GM19438 (cell line): Measurements from ENCODE around the gene HPCAL1.

Source experiments
- ATAC-seq: cut with Tn5 transposase; IDR thresholded peaks from one replicate; pipeline ENCODE4 v1.9.1; 2021; ENCODE audit warnings: low read depth; ENCODE audit not compliant: unreplicated experiment

HPCAL1 gene

DNA sequence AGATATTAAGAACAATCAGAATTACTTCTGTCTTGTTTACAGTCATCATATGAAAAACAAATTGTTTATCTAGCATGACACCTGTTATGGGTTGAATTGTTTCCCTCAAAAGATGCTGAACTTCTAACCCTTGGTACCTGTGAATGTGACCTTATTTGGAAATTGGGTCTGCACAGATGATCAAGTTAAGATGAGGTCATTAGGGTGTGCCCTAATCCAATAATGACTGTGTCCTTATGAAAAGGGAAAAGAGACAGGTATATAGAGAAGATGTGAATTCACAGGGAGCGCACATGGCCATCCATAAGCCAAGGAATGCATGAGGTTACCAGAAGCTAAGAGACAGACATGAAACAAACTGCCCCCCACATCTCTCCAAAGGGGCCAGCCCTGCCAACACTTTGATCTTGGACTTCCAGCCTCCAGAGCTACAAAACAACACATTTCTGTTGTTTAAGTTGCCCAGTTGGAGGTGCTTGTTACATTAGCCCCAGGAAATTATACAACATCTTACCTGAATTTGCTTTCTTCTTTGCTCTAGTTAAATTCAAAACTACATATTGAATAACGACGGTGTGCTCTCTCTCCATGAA is 2.3 kb upstream of the HPCAL1 start:
- no peak for ATAC-seq

GRCh38 chr2:10300997-10301940 is 1.4 kb upstream of the HPCAL1 start:
- no peak for ATAC-seq

DNA sequence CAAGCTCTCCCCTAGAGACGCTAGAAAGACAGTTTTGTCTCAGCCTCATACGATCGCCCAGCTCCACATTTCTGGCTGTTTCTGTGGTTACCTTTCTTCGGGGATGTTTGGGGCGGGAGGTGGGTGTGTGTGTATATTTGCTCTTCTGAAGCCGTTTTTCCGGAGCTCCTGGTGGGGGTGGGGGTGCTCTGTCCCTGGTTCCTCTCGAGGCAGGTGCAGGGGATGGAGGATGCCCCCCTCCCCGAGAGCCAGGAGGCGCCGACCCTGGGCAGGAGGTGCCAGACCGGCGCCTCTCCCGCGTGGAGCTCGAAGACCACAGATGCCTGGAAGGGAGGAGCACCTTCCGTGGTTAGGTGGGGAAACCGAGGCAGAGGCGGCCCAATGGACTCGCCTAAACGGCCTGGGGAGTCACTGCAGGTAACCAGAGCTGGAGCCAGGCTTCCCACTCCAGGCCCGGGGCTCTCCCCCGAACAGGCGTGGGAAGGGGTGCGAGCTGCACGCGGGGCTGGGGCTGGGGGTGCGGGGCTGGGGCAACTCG is 694 bp upstream of the HPCAL1 start:
- ATAC-seq: no peak

DNA sequence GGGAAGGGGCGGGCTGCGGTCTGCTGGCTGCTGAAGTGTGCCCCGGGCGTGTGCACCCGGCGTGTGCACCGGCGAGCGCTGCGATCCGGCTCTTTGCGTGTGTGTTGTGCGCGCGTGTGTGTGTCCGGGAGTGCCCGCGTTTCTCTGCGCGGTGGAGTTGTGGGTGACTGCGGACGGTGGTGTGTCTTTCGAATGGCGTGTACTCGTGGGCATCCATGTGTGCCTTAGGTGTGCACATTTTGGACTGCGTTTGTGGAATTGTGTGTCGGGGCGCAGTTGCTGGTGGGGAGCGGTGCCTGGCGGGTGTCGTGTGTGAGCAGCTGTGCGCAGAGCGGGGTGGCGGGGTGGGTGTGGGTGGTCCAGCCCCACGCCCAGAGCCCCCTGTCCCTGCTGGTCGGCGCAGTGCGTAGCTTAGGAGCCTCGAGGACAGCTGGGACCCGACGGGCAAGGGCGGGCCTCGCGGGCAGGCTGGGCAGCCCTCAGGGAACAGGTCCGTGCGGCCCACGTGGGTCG is 533 bp downstream of the HPCAL1 start:
- peak; percentile 7 for ATAC-seq

- ATAC-seq: peak; percentile 15
These were observed 1.1 kb downstream of the HPCAL1 start for GRCh38 chr2:10303694-10304378.

- ATAC-seq: no peak
These were observed 2.0 kb downstream of the HPCAL1 start for GRCh38 chr2:10304458-10305253.

- ATAC-seq: no peak
These were observed 2.5 kb downstream of the HPCAL1 start for GRCh38 chr2:10305254-10305635.

DNA sequence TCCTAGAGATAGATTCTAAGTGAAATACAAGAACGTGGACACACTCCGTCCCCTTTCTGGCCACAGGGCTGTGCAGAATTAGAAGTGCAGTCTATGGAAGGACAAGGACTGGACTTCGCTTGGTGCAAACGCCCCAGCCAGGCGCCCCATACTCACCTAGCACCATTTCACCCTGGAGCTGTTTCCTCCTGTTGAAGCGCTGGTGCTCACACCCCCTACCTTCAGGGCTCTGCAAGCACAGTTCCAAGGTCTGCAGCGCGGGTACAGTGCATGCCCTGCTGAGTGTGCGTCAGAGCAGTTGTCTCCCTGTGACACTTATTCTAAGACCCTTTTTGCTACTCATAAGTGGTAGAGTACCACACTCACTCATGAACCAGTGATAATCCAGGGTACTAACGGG is 3.0 kb downstream of the HPCAL1 start:
- ATAC-seq: no peak

- ATAC-seq: no peak
These were observed 4.3 kb downstream of the HPCAL1 start for GRCh38 chr2:10306901-10307463.

DNA sequence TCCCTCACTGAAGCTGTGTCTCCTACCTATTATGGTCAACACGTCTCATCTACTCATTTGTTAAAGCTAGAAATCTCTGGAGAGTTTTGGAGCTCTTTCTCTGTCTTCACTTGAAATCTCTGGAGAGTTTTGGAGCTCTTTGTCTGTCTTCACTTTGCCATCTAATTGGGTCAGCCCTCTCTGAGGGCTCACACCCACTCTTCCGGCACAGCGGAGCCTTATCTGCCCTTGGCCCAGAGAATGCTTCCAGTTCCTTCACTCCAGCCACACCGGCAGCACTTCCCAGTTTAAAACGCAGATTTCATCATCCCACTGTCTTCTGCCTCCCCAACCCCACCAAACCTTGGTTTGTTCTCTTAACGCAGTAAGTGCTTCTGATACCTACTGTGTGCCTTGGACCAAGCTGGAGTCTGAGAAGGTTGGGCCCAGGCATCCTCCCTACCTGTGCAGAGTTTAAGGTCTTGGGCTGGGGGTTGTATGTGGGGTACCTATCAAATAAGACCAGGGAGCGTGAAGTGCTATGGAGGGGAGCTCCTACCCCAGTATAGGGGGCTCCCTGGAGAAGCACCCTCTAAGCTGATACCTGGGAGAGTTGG is 5.0 kb downstream of the HPCAL1 start:
- no peak for ATAC-seq

GRCh38 chr2:10308866-10309265 is 6.2 kb downstream of the HPCAL1 start:
- no peak for ATAC-seq

- no peak for ATAC-seq
These were observed 6.6 kb downstream of the HPCAL1 start for GRCh38 chr2:10309286-10309685.

- no peak for ATAC-seq
These were observed 7.7 kb downstream of the HPCAL1 start for GRCh38 chr2:10310309-10310888.

DNA sequence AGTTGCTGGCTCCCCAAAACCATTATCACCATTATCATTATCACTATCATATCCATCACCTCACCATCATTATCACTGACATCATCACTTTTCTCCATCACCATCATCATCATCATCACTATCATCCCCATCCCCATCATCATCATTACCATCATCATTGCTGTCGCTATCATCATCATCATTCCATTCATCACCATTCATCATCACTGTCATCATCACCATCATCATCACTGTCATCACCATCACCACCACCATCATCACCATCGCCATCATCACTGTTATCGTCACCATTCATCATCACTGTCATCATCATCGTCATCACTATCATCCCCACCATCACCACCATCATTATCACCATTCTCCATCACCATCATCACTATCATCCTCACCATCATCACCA is 9.0 kb downstream of the HPCAL1 start:
- ATAC-seq: no peak

DNA sequence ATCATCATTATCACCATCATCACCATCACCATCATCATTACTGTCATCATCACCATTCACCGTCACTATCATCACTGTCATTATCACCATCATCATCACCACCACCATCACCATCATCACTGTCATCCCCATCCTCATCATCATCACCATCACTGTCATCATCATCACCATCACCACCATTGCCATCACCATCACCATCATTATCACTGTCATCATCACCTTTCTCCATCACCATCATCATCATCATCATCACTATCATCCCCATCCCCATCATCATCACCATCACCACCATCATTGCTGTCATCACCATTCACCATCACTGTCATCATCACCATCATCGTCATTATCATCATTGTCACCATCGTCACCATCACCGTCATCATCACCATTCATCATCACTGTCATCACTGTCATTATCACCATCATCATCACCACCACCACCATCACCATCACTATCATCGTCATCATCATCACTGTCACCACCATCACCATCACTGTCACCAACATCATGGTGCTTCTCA is 9.8 kb downstream of the HPCAL1 start:
- no peak for ATAC-seq

GRCh38 chr2:10316336-10316735 is 13.6 kb downstream of the HPCAL1 start:
- no peak for ATAC-seq

GRCh38 chr2:10316860-10317259 is 14.2 kb downstream of the HPCAL1 start:
- no peak for ATAC-seq

GRCh38 chr2:10317646-10318045 is 14.9 kb downstream of the HPCAL1 start:
- no peak for ATAC-seq

DNA sequence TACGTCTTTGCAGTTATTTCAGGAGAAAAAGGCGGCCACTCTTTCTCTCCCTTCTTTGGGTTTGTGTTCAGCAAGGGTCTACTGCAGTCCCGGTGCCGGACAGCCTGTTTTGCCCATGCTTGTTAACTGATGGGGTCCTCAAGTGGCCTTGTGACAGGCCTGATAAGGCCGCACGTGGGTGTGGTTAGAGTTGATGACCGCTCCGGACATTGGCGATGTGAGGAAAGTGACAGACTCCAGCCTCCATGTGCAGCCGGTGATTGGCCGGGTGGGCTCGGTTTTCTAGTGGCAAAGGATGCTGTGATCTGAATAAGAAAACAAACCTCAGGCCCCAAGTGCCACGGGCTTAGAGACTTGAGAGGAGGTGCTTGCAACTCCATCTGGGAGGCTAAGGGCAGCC is 15.6 kb downstream of the HPCAL1 start:
- ATAC-seq: no peak
